Measurements from ENCODE around the gene LRIF1.

DNA sequence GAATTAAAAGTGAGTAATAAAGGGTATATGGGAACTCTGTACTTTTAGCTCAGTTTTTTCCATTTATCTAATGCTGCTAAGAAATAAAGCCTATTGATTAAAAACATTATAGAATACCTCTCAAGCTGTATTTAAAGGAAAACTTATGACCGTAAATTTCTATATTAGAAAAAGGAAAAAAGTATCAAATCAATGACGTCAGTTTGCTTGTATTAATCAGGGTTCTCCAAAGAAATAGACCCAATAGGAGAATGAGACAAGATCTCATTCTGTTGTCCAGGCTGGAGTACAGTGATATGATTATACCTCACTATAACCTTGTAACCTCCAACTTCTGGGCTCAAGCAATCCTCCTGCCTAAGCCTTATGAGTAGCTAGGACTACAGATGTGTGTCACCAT, 15.4 kb upstream of the LRIF1 start:
- TF ChIP-seq POLR2A (IDR thresholded peaks at IDR 0.05) (no peak), CTCF (IDR thresholded peaks at IDR 0.05) (no peak), EP300 (IDR thresholded peaks at IDR 0.05) (no peak)
